CD4-positive, alpha-beta T cell treated with Interleukin-17A for 1 hour (primary cell): ENCODE results near the gene CNP.
"Not testable (repeated sequence)": the region's sequence is repeated elsewhere in the genome, so short reads cannot be mapped to it uniquely, and the experiment has no call there.

ENCODE experiments used
- DNase-seq: peaks from one replicate; pipeline ENCODE4 v3.0.0-alpha.2; 2020

CNP gene

DNA sequence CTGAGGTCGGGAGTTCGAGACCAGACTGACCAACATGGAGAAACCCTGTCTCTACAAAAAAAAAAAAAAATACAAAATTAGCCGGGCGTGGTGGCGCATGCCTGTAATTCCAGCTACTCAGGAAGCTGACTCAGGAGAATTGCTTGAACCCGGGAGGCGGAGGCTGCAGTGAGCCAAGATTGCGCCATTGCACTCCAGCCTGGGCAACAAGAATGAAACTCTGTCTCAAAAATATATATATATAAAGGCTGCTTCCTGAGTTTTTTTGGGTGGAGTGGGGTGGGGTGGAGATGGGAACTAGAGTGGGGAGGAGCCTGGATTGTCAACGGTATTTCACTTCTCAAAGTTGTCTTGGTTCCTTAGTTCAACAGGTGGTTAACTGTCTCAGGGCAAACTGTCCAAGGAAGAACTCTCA is 43.7 kb downstream of the CNP start:
- not testable (repeated sequence) for DNase-seq

GRCh38 chr17:42010898-42011516 is 44.4 kb downstream of the CNP start:
- no peak for DNase-seq

- not testable (repeated sequence) for DNase-seq
Observed at GRCh38 chr17:42012363-42012762, 45.8 kb downstream of the CNP start.

GRCh38 chr17:42013740-42014139 is 47.1 kb downstream of the CNP start:
- DNase-seq, result not testable (repeated sequence)

DNA sequence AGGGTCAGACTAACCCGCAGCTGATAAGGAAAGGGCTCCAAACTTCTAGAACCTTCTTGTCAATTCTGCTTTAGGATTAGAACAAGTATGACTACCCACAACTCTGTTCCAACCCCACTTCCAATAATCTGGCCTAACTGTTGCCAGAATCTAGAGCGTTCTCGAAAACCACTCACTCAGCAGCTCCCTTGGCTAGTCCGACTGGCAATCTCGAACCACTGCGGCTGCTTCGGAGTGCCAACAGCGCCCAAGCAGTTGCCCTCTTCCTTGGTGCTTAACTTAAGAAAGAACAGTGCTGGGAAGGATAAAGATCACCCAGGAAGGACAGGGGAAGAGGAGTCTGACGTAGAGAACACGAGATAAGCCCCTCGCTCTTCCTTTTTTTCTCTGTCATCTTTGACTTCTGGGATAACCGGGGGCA is 49.8 kb downstream of the CNP start:
- peak; percentile 25 for DNase-seq

DNA sequence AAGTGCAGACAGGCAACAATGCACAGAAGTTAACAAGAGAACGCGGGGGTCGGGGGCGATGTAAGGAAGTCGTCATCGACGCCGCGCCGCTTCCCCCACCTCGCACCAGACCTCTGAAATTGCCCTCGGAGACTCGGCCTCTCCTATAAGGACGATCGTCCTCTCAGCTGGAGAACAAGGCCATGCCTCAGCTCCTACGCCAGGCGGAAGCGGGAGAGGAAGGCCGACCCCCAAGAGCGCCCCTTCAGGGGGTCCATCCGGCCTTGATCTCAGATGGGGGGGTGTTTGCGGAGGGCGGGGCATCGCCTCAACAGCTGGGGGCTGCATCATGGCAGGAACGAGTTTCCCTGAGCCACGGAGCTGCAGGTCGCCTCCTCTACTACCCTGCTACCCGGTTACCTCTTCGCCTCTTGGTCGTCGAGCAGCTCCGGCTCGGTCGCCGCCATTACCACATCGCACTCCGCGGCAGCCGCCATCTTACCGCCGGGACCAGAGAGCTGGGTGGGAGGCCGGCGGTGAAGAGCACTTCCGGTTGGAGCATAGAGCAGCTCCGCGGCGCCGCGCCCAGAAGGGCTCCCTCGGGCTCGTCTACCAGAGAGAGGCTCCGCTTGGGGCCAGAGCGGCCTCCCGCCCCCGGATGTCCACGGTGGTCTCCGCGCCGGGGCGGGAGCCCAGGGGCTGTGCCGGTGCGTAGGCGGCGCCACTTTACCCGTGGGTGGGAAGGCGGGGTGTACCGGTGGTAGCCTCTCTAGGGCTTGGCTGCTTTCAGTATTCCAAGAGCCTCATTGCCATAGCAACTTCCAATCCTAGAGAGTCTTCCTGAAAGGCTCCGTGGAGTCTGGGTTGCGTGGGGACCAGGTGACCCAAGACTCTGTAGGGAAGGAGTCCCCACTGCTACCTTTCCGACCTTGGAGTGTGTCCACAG is 50.6 kb downstream of the CNP start, which contains the start of gene DNAJC7:
Gene DNAJC7 (minus strand): TSS at position 499 of the 925 bp plus-strand sequence. CDS start 23 bp downstream, at position 476.
- peak; percentile 93 for DNase-seq

GRCh38 chr17:42017866-42018200 is 51.2 kb downstream of the CNP start:
- no peak for DNase-seq

GRCh38 chr17:42018339-42018738 is 51.7 kb downstream of the CNP start:
- no peak for DNase-seq

DNA sequence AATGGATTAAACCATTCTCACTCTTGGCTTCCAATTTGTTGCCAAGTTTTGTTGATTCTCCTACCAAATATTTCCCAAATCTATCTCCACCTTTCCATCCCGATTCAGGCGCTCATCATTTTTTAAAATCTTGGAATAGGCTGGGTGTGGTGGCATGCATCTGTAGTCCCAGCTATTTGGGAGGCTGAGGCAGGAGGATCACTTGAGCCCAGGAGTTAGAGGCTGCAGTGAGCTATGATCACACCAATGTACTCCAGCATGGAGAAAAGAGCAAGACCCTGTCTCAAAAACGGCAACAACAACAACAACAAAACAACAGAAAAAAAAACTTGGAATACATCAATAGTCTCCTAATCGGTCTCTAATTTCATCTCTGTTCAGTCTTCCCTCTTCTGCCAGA is 52.4 kb downstream of the CNP start:
- no peak for DNase-seq

DNA sequence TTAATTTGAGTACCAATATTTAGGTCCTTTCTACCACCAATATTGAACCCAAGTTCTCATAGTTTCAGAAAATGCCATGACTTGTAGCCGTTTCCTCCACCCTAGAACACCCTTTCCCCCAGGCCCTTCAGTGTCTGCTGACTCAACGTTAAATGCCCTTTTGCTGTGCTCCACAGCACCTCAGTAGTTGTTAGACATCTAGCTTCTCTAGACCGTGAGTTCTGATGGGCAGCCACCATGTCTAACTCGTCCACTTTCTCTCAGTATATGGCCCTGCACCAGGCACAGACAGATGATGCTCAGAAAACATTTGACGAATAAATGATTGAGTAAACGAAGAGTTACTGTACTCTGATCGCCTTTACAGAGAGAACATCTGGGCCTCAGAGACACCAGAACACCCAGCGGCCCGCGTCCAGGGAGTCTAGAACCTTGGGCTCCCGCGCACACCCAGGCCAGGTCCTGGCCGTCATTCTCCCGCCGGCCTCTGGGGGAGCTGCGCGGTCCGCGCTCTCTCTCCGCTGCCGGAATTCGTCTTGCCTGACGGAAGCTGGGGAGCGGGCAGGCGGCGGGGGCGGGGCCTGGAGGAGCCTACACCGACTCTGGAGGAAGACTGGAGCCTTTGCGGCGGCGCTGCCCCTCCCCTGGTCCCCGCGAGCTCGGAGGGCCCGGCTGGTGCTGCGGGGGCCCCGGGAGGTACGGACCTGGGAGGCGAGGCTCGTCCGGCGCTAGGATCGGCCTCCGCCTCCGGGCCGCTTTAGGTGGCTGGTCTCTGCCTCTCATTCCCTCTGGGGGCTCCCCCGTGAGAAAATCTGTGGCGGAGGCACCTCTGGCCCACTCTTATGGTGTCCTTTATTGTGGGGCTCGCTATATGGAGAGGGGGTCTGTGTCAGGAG is 53.2 kb downstream of the CNP start, which contains the start of gene NKIRAS2:
Gene NKIRAS2 (plus strand): TSS at position 582 of the 896 bp plus-strand sequence. CDS start 1,488 bp downstream, outside the sequence.
- peak; percentile 95 for DNase-seq

GRCh38 chr17:42020845-42021244 is 54.2 kb downstream of the CNP start:
- not testable (repeated sequence) for DNase-seq

GRCh38 chr17:42023524-42024349 is 57.1 kb downstream of the CNP start:
- no peak for DNase-seq

- no peak for DNase-seq
Observed at GRCh38 chr17:42025191-42025579, 58.6 kb downstream of the CNP start.

DNA sequence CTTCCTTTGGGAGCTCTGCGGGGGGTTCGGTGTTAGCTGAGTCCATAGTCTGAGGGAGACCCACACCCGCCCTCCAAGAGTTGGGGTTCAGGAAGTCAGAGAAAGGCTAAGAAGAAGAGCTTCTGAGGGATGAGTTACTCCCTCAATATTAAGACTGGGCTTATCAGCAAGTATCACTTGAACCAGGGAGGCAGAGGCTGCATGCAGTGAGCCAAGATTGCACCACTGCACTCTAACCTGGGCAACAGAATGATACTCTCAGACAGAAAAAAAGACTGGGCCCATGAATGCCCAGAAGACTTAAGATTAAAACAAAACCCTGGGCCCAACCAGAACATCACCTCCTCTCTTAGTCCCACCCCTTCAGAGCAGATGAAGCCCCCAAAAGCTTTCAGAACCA is 59.3 kb downstream of the CNP start:
- DNase-seq, result no peak

DNA sequence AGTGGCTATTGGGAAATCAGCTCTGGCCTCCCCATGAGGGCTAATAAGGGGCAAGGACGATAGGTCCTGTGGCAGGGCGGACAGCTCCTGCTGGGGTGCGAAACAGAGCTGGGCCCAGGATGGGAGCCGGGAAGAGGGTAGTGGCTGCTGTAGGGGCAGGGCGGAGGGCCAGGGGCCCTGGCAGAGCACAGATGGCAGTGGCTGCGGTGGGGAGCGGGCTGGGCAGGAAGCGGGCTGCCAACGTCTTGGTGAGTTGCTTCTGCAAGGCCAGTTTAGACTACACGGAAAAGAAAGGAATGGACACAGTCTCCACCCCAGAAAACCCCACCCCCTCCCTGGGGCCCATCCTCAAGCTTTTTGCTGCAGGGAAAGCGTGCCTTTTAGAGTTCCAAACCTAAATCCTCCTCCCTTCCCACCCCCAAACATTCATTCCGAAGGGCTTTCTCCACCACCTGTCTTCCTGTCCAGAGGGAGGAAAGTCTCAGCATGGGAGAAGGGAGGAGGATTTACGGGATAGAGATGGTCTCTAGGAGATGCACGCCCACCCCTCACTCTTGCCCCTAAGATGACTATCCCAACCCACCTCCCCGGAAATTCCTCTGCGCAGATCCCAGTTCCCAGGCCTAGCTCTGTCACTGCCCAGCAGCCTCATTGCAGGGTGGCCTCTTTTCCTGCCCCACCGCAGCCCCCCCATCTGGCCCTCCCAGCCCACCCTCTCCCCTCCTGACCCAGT is 60.4 kb downstream of the CNP start:
- no peak for DNase-seq
